IMR-90 (cell line): ENCODE measurements around the gene PCSK5. TPM values are rescaled to one million over a fixed set of nuclear protein-coding genes. Genes with fewer than 3 reads are reported as not detected.
A peak's percentile ranks its signal among the peaks of the same experiment; 100 is the strongest.

Source experiments
- ATAC-seq: fragments of 200-7000 bp; cut with Tn5 transposase; 2 replicates; pipeline ENCODE4 v1.9.1; 2020; ENCODE audit warnings: low read depth, mild to moderate bottlenecking, moderate library complexity
- BruUV-seq: library from RNA; stranded (reverse); fragments of 400-500 nt; replicated peaks from 2 replicates; lab custom pipeline; 2021; lab: Mats Ljungman, UMichigan
- CTCF ChIA-PET: fragments of 300-600 bp; formaldehyde crosslinking; extraction: SDS; loops from one replicate; lab custom pipeline; 2021; ENCODE audit warnings: antibody characterized with exemption; lab: Yijun Ruan, JAX
- POLR2A ChIA-PET: fragments of 300-600 bp; sonication (Branson Sonifier 250); formaldehyde crosslinking; loops from one replicate; lab custom pipeline; 2022; ENCODE audit warnings: antibody characterized with exemption; ENCODE audit not compliant: unreplicated experiment; lab: Charles Lee
- DNase-seq: peaks from one replicate; pipeline ENCODE4 v3.0.0; 2013
- H2AFZ ChIP-seq: replicated peaks from 2 replicates; pipeline ENCODE3; 2013; ENCODE audit warnings: low read length, mild to moderate bottlenecking; ENCODE audit not compliant: poor library complexity
- H2AK5ac ChIP-seq: 2 replicates; pipeline ENCODE4 v1.6.1; 2013; ENCODE audit warnings: low read depth, low read length, inconsistent platforms
- H2AK9ac ChIP-seq: replicated peaks from 2 replicates; pipeline ENCODE3; 2013; ENCODE audit warnings: mild to moderate bottlenecking, low read depth, low read length, moderate library complexity; ENCODE audit not compliant: poor library complexity
- H2BK120ac ChIP-seq: 2 replicates; pipeline ENCODE4 v1.6.1; 2013; ENCODE audit warnings: low read depth, low read length, inconsistent platforms
- H2BK15ac ChIP-seq: 3 replicates; pipeline ENCODE4 v1.6.1; 2013; ENCODE audit warnings: low read depth, low read length, inconsistent platforms
- H2BK20ac ChIP-seq: 2 replicates; pipeline ENCODE4 v1.6.1; 2013; ENCODE audit warnings: low read depth, mild to moderate bottlenecking, inconsistent platforms, low read length, moderate library complexity
- H2BK5ac ChIP-seq: 2 replicates; pipeline ENCODE4 v1.6.1; 2013; ENCODE audit warnings: mild to moderate bottlenecking, low read depth, low read length, inconsistent platforms; ENCODE audit not compliant: poor library complexity, severe bottlenecking
- H3K14ac ChIP-seq: replicated peaks from 2 replicates; pipeline ENCODE4 v1.6.1; 2013; ENCODE audit warnings: low read depth, low read length, inconsistent platforms
- H3K18ac ChIP-seq: 2 replicates; pipeline ENCODE4 v1.6.1; 2013; ENCODE audit warnings: low read depth, low read length, control low read depth
- H3K23ac ChIP-seq: 2 replicates; pipeline ENCODE4 v1.6.1; 2013; ENCODE audit warnings: low read depth, low read length, inconsistent platforms
- H3K27ac ChIP-seq: 2 replicates; pipeline ENCODE4 v1.5.1; 2013; ENCODE audit warnings: mild to moderate bottlenecking, control low read depth, low read length; ENCODE audit not compliant: insufficient read depth
- H3K27me3 ChIP-seq: 2 replicates; pipeline ENCODE4 v1.6.1; 2013; ENCODE audit warnings: low read length; ENCODE audit not compliant: control insufficient read depth, insufficient read depth
- H3K36me3 ChIP-seq: 2 replicates; pipeline ENCODE4 v1.6.1; 2013; ENCODE audit warnings: low read length, mixed read lengths; ENCODE audit not compliant: control insufficient read depth, insufficient read depth
- H3K4ac ChIP-seq: 2 replicates; pipeline ENCODE4 v1.6.1; 2013; ENCODE audit warnings: low read depth, low read length, inconsistent platforms
- H3K4me1 ChIP-seq: 2 replicates; pipeline ENCODE4 v1.6.1; 2013; ENCODE audit warnings: low read length, mixed read lengths; ENCODE audit not compliant: control insufficient read depth, insufficient read depth
- H3K4me2 ChIP-seq: 2 replicates; pipeline ENCODE4 v1.6.1; 2013; ENCODE audit warnings: low read depth, mild to moderate bottlenecking, control low read depth, low read length, moderate library complexity
- H3K4me3 ChIP-seq: 2 replicates; pipeline ENCODE4 v1.5.1; 2013; ENCODE audit warnings: low read depth, mild to moderate bottlenecking, control low read depth, low read length, moderate library complexity; ENCODE audit not compliant: insufficient read depth
- H3K56ac ChIP-seq: 2 replicates; pipeline ENCODE4 v1.6.1; 2013; ENCODE audit warnings: low read length, inconsistent platforms; ENCODE audit not compliant: insufficient read depth; ENCODE audit errors: extremely low read depth
- H3K79me1 ChIP-seq, 2 experiments: 2 replicates each; pipeline ENCODE4 v1.6.1; 2013; ENCODE audit warnings: low read length in 2 of 2, inconsistent platforms in 1 of 2, low read depth in 1 of 2
- H3K9ac ChIP-seq: 2 replicates; pipeline ENCODE4 v1.6.1; 2013; ENCODE audit warnings: low read depth, low read length, control low read depth
- H3K9me1 ChIP-seq: 2 replicates; pipeline ENCODE4 v1.6.1; 2013; ENCODE audit warnings: low read length, inconsistent platforms; ENCODE audit not compliant: insufficient read depth
- H3K9me3 ChIP-seq: 2 replicates; pipeline ENCODE4 v1.6.1; 2013; ENCODE audit warnings: low read length; ENCODE audit not compliant: control insufficient read depth, insufficient read depth
- H4K20me1 ChIP-seq: 2 replicates; pipeline ENCODE4 v1.6.1; 2013; ENCODE audit warnings: low read length, inconsistent platforms; ENCODE audit not compliant: insufficient read depth
- H4K5ac ChIP-seq: 2 replicates; pipeline ENCODE4 v1.6.1; 2013; ENCODE audit warnings: mild to moderate bottlenecking, low read depth, low read length, control low read depth
- H4K8ac ChIP-seq, 2 experiments: 2 replicates each; pipeline ENCODE4 v1.6.1; 2013; ENCODE audit warnings: low read depth in 2 of 2, low read length in 2 of 2, control low read depth in 1 of 2, inconsistent platforms in 1 of 2
- H4K91ac ChIP-seq: 2 replicates; pipeline ENCODE4 v1.6.1; 2013; ENCODE audit warnings: low read depth, low read length, inconsistent platforms; ENCODE audit not compliant: insufficient read depth
- FOS ChIP-seq: fragments of 150-350 bp; IDR thresholded peaks from 2 replicates; pipeline ENCODE4 v1.6.1; 2016; ENCODE audit warnings: low read depth, low read length
- SMC3 ChIP-seq: fragments of 150-350 bp; IDR thresholded peaks from 2 replicates; pipeline ENCODE4 v1.6.1; 2016; ENCODE audit warnings: low read depth, mild to moderate bottlenecking, antibody characterized with exemption, low read length, moderate library complexity
- WGBS, 2 experiments: methylation state at CpG; one replicate each; pipeline versions ENCODE4 v1.1.5 to v1.1.7; 2013; ENCODE audit warnings: missing lambda C conversion rate in 2 of 2; ENCODE audit not compliant: insufficient read length in 1 of 2; ENCODE audit errors: extremely low coverage in 2 of 2; 5-methylcytosine and 5-hydroxymethylcytosine counted together
- dilution Hi-C: fragments of 300-500 bp; cut with HindIII; formaldehyde crosslinking; loops from one replicate; pipeline ENCODE4 v1.14.3; 2018; ENCODE audit warnings: low sequenced_read_pairs; ENCODE audit not compliant: unreplicated experiment
- in situ Hi-C: fragments of 300-500 bp; cut with MboI; formaldehyde crosslinking; loops from 3 replicates; pipeline ENCODE4 v1.14.3; 2019; ENCODE audit warnings: low sequenced_read_pairs, inconsistent platforms, mixed read lengths
- intact Hi-C: fragments of 100-400 bp; cut with micrococcal nuclease; formaldehyde crosslinking; loops from 2 replicates; pipeline ENCODE4 v1.10.0; 2022
- polyA plus RNA-seq, 3 experiments: library from polyadenylated mRNA; depleted of rRNA; stranded (reverse); fragments of >200 nt; gene quantifications; 2 replicates each; pipeline ENCODE4 v1.2.3, GENCODE V29; 2012; ENCODE audit warnings: low replicate concordance in 1 of 3
- total RNA-seq: library from RNA; depleted of rRNA; stranded (reverse); fragments of >200 nt; gene quantifications from 2 replicates; pipeline ENCODE4 v1.2.3, GENCODE V29; 2012

The PCSK5 gene
- total and polyA plus RNA-seq, 2 of the 4 experiments (the other 2 are of a cell fraction), result 1.5 to 3.0 TPM

GRCh38 chr9:75907329-75907728 lies 16.9 kb downstream of the PCSK5 start:
- Histone ChIP-seq H2AK5ac (no peak overlapping the region), H4K20me1 (no peaks in the 10 kb centered on the region), H3K18ac (no peak overlapping the region), H3K4me2 (no peak overlapping the region), H4K5ac (no peak overlapping the region), H3K27me3 (no peaks in the 10 kb centered on the region), H3K4ac (no peak overlapping the region), H3K4me1 (no peaks in the 10 kb centered on the region), H3K4me3 (no peak overlapping the region), H3K23ac (no peak overlapping the region), H2BK5ac (no peak overlapping the region), H2AFZ (no peak overlapping the region), H3K9me1 (no peaks in the 10 kb centered on the region), H3K56ac (no peak overlapping the region), H2AK9ac (no peak overlapping the region), H3K14ac (no peak overlapping the region), H2BK20ac (no peak overlapping the region), H3K9me3 (no peaks in the 10 kb centered on the region), H2BK120ac (no peak overlapping the region), H3K27ac (no peak overlapping the region), H4K8ac (no peak overlapping the region), H3K36me3 (no peaks in the 10 kb centered on the region), H3K9ac (no peak overlapping the region), H4K91ac (no peak overlapping the region), H3K79me1 (no peaks in the 10 kb centered on the region; a peak in 1 of 4 replicates), H2BK15ac (no peak overlapping the region)
- ChIA-PET POLR2A (no interaction called here), CTCF (no interaction called here)
- intact Hi-C loops, result no loop called here
- BruUV-seq, result no TSS peak
- ATAC-seq, result peak; percentile 73
- in situ Hi-C loops, result no loop called here
- peak; percentile 22 for DNase-seq
- no CpG with 5 or more reads among the region's 3 CpGs for WGBS, 2 experiments
- TF ChIP-seq FOS (peak; percentile 29; the same call in 1 of the 2 replicates), SMC3 (no peak)
- dilution Hi-C loops, result no loop called here
